Measurements from ENCODE around the gene SYT17.

The SYT17 gene

GRCh38 chr16:19236561-19237209 is 68.6 kb downstream of the SYT17 start:
- Histone ChIP-seq H3K9me3 (no peaks in the 10 kb centered on the region), H3K4me1 (ENCODE audit: control insufficient read depth in 1 of 2, insufficient read depth in 1 of 2, low read depth in 1 of 2, low read length in 1 of 2) (no peaks in the 10 kb centered on the region), H3K36me3 (no peaks in the 10 kb centered on the region), H3K27ac (no peak overlapping the region), H3K4me3 (ENCODE audit: low read depth in 1 of 2, low read length in 1 of 2) (no peak overlapping the region), H3K27me3 (no peaks in the 10 kb centered on the region)
- TF ChIP-seq CTCF (IDR thresholded peaks at IDR 0.05), result no peak

DNA sequence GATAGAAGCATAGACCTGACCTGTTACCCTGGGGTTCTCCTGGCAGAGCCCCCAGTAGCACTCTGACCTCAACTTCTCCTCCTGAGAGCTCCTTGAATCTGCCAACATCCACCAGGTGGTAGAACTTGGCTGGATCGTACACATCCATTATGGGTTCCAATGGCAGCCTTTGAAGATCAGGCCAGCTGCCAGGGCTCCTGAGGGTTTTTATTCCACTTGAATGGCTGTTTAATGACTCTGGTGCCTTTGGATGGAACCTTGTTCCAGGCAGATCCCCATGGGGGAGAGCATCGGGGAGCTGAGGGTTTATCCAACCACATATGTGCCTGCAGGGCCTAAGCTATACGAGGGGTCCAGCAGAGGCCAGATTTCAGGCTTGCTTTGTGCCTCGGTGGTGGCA is 70.4 kb downstream of the SYT17 start:
- no peak for TF ChIP-seq CTCF (IDR thresholded peaks at IDR 0.05)
- Histone ChIP-seq H3K4me1 (ENCODE audit: control insufficient read depth in 1 of 2, insufficient read depth in 1 of 2, low read depth in 1 of 2, low read length in 1 of 2) (no peaks in the 10 kb centered on the region), H3K27ac (no peak overlapping the region), H3K9me3 (no peaks in the 10 kb centered on the region), H3K4me3 (ENCODE audit: low read depth in 1 of 2, low read length in 1 of 2) (no peak overlapping the region), H3K27me3 (no peaks in the 10 kb centered on the region), H3K36me3 (no peaks in the 10 kb centered on the region)

GRCh38 chr16:19239511-19240155 is 71.6 kb downstream of the SYT17 start:
- Histone ChIP-seq H3K9me3 (no peaks in the 10 kb centered on the region), H3K36me3 (no peaks in the 10 kb centered on the region), H3K27me3 (no peaks in the 10 kb centered on the region), H3K27ac (no peak overlapping the region), H3K4me1 (ENCODE audit: control insufficient read depth in 1 of 2, insufficient read depth in 1 of 2, low read depth in 1 of 2, low read length in 1 of 2) (no peaks in the 10 kb centered on the region), H3K4me3 (ENCODE audit: low read depth in 1 of 2, low read length in 1 of 2) (no peak overlapping the region)
- TF ChIP-seq CTCF (IDR thresholded peaks at IDR 0.05), result no peak

DNA sequence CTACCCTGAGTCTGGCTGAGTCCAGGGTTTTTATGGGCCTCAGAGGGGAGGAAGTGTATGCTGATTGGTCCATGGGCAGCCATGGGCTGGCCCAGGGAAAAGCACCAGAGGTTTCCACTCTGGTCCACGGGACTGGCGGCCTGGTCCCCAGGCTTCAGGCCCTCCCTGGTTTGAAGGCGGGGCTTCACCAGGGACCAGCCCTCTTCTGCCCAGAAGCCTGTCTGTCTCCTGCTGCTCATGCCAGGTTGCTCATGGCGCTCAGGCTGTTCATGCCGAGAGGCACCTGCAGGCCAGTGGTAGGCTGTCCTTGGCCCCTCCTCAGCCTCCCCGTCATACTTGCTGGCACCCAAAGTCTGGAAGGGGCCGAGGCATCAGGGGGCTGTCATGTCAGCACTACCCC is 72.5 kb downstream of the SYT17 start:
- no peaks in the 10 kb centered on the region for H3K27me3 ChIP-seq
- no peaks in the 10 kb centered on the region for H3K4me1 ChIP-seq (ENCODE audit: control insufficient read depth in 1 of 2, insufficient read depth in 1 of 2, low read depth in 1 of 2, low read length in 1 of 2)
- no peaks in the 10 kb centered on the region for H3K9me3 ChIP-seq
- H3K36me3 ChIP-seq, result no peaks in the 10 kb centered on the region
- TF ChIP-seq CTCF (IDR thresholded peaks at IDR 0.05), result no peak
- H3K4me3 ChIP-seq (ENCODE audit: low read depth in 1 of 2, low read length in 1 of 2), result no peak overlapping the region
- no peak overlapping the region for H3K27ac ChIP-seq

DNA sequence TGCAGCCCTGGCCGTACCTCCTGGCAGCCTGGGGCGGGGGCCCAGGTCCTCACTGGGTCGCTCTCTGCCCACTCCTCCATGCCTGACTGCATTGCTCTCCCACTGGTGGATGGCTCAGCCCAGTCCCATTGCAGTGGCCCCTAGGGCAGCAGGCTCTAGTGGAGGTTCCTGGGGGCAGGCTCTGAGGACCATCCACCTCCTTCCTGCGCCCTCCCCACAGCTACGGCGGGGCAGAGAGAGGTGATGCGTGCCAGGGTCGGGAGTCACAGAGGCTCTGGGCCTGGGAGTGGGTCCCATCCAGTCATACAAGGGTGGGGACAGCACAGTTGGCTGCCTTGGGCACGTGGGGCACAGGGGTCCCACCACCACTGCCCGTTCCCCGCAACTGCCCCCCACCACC is 73.5 kb downstream of the SYT17 start:
- no peak for TF ChIP-seq CTCF (IDR thresholded peaks at IDR 0.05)
- no peaks in the 10 kb centered on the region for H3K9me3 ChIP-seq
- H3K27ac ChIP-seq, result no peak overlapping the region
- no peaks in the 10 kb centered on the region for H3K27me3 ChIP-seq
- H3K36me3 ChIP-seq, result no peaks in the 10 kb centered on the region
- H3K4me3 ChIP-seq (ENCODE audit: low read depth in 1 of 2, low read length in 1 of 2), result no peak overlapping the region
- no peaks in the 10 kb centered on the region for H3K4me1 ChIP-seq (ENCODE audit: control insufficient read depth in 1 of 2, insufficient read depth in 1 of 2, low read depth in 1 of 2, low read length in 1 of 2)
